Spleen (tissue), 11 donors: ENCODE results near the gene LDLRAP1. TPM values are rescaled to one million over a fixed set of nuclear protein-coding genes. Genes with fewer than 3 reads are reported as not detected.

Experiments
- DNase-seq: peaks from one replicate; pipeline ENCODE4 v3.0.0-alpha.2; 2020
- H3K27ac ChIP-seq, 8 donors: fragments of 200-600 bp; sonication (generic) in 7 of 8; 1 replicate in 4 of 8; 2 replicates in 4 of 8; pipeline versions ENCODE4 v1.5.0 to v1.8.0; 2016 to 2021; ENCODE audit warnings: inconsistent platforms in 4 of 8, mild to moderate bottlenecking in 4 of 8, moderate library complexity in 1 of 8
- H3K27me3 ChIP-seq, 7 donors: fragments of 200-600 bp; sonication (generic) in 6 of 7; replicated peaks in 1 of 7; 1 replicate in 4 of 7; 2 replicates in 3 of 7; pipeline versions ENCODE4 v1.5.0 to v1.8.0; 2016 to 2021; ENCODE audit warnings: inconsistent platforms in 3 of 7, mild to moderate bottlenecking in 1 of 7
- H3K36me3 ChIP-seq, 6 donors: fragments of 200-600 bp; sonication (generic) in 5 of 6; 1 replicate in 4 of 6; 2 replicates in 2 of 6; pipeline versions ENCODE4 v1.5.0 to v1.8.0; 2016 to 2021; ENCODE audit warnings: inconsistent platforms in 2 of 6
- H3K4me1 ChIP-seq, 6 donors: fragments of 200-600 bp; sonication (generic) in 5 of 6; 1 replicate in 3 of 6; 2 replicates in 3 of 6; pipeline versions ENCODE4 v1.5.0 to v1.8.0; 2016 to 2021; ENCODE audit warnings: inconsistent platforms in 3 of 6
- H3K4me3 ChIP-seq, 8 donors: fragments of 200-600 bp; sonication (generic) in 7 of 8; 1 replicate in 4 of 8; 2 replicates in 4 of 8; pipeline versions ENCODE4 v1.5.0 to v1.8.0; 2016 to 2021; ENCODE audit warnings: inconsistent platforms in 4 of 8, mild to moderate bottlenecking in 4 of 8, moderate library complexity in 2 of 8
- H3K9me3 ChIP-seq, 8 donors: fragments of 200-600 bp; sonication (generic) in 7 of 8; 1 replicate in 4 of 8; 2 replicates in 4 of 8; pipeline versions ENCODE4 v1.5.0 to v1.8.0; 2016 to 2021; ENCODE audit warnings: inconsistent platforms in 4 of 8
- POLR2A ChIP-seq, 3 donors: fragments of 450-650 bp; IDR thresholded peaks; one replicate each; pipeline ENCODE4 v1.5.1; 2017; ENCODE audit warnings: antibody characterized with exemption in 3 of 3, mild to moderate bottlenecking in 1 of 3
- POLR2AphosphoS5 ChIP-seq, 3 donors: sonication (generic); formaldehyde crosslinking; IDR thresholded peaks; one replicate each; pipeline ENCODE4 v1.5.1; 2017; ENCODE audit warnings: antibody characterized with exemption in 3 of 3
- WGBS, 5 donors: extraction: QIAGEN DNeasy Blood & Tissue Kit in 3 of 5; methylation state at CpG; one replicate each; pipeline versions ENCODE4 v1.1.5 to v1.1.7; 2013 to 2018; 5-methylcytosine and 5-hydroxymethylcytosine counted together
- intact Hi-C: fragments of 100-400 bp; cut with DNase I; formaldehyde crosslinking; loops from one replicate; pipeline ENCODE4 v1.15.0; 2023; ENCODE audit warnings: low total_unique reads
- polyA plus RNA-seq, 3 donors: library from polyadenylated mRNA; stranded (reverse); fragments of 200-250 nt; gene quantifications; one replicate each; pipeline ENCODE4 v1.2.1, GENCODE V29; 2013
- total RNA-seq, 7 donors: library from RNA; depleted of rRNA in 3 of 7; stranded (reverse); fragments of >200 nt in 3 of 7; fragmentation: NEBNext Ultra II Directional in 4 of 7; extraction: Animal tissue kit (Norgen Biotek cat#: 25700) in 4 of 7; gene quantifications; one replicate each; pipeline versions ENCODE4 v1.1.0 to v1.2.1, GENCODE V29; 2016 to 2021
- TF ChIP-seq, protein P1 (sequence below), 11 experiments: fragments of 200-600 bp in 7 of 11; fragments of 450-650 bp in 4 of 11; sonication (generic) in 4 of 11; IDR thresholded peaks in 8 of 11; conservative IDR thresholded peaks in 3 of 11; 1 replicate in 7 of 11; 2 replicates in 4 of 11; pipeline versions ENCODE4 v1.4.0 to v1.8.0; 2016 to 2021; ENCODE audit warnings: antibody characterized with exemption in 11 of 11, inconsistent platforms in 4 of 11, mild to moderate bottlenecking in 1 of 11
- donor health status: healthy with polysubstance abuse.
- donor health status: DM: no; HTN: no; CAD: no; lungs with moderate emphysema.
- donor health status: DM: no; HTN: no; CAD: no.
- donor health status: Bipolar disorder and iron deficiency.
- donor health status: healthy.
- donor health status: DM: no; HTN: no; CAD: no.
- donor health status: DM: yes; HTN: yes; CAD: no.

LDLRAP1 gene
- total and polyA plus RNA-seq, 10 donors = 21.7 to 105 (median 72.4) TPM

DNA sequence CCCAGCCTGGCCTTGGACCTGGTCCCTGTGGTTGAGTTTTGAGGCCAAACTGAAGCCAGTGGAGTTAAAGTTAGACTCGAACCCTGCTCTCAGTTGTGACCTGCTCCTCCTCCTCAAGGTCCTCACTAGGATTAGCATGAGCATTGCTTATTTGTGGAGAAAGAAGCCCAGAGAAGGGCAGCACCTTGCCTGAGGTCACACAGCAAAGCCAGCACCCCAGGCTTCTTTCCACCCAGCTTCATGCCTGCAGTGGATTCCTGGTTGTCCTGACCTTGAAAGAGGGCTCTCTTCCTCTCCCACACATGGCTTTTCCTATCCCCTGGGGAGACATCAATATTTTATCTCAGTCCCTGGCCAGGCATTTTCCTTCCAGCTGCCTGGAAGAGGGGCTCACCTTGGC lies 2.8 kb downstream of the LDLRAP1 start:
- Histone ChIP-seq H3K27ac (peak overlapping the region in 6 of 8 donors; percentile 32 to 92 (median 90)), H3K36me3 (peaks cover 0 to 6% (median 0%) of the 10 kb centered on the region in 6 donors), H3K4me3 (peak overlapping the region in 5 of 8 donors; percentile 11 to 96 (median 89)), H3K4me1 (peaks cover 48 to 97% (median 85%) of the 10 kb centered on the region in 6 donors), H3K9me3 (no peaks in the 10 kb centered on the region), H3K27me3 (peaks cover 0 to 4% (median 0%) of the 10 kb centered on the region in 7 donors)
- no peak for DNase-seq
- TF ChIP-seq POLR2AphosphoS5 (IDR thresholded peaks at IDR 0.05) = peak in 1 of 3 donors; percentile 18
- TF ChIP-seq POLR2A (IDR thresholded peaks at IDR 0.05) = no peak
- 25 to 83% (median 65%) methylated on average over 1 of the region's 1 CpG for WGBS, 5 donors
- intact Hi-C loops = no loop called here

DNA sequence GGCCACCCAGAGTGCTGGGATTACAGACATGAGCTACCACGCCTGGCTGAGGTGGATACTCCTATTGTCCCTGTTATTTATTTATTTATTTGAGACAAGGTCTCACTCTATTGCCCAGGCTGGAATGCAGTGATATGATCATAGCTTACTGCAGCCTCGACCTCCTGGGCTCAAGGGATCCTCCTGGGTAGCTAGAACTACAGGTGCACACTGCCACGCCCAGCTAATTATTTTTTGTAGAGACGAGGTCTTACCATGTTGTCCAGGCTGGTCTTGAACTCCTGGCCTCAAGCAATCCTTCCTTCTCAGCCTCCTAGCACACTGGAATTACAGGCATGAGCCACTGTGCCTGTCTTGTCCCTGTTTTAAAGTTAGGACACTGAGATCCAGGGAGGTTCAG lies 5.2 kb downstream of the LDLRAP1 start:
- no peak for DNase-seq
- Histone ChIP-seq H3K27me3 (peaks cover 0 to 4% (median 0%) of the 10 kb centered on the region in 7 donors), H3K27ac (peak overlapping the region; percentile 58 to 92 (median 88)), H3K4me1 (peaks cover 65 to 99% (median 96%) of the 10 kb centered on the region in 6 donors), H3K9me3 (no peaks in the 10 kb centered on the region), H3K36me3 (peaks cover 0 to 6% (median 0%) of the 10 kb centered on the region in 6 donors), H3K4me3 (no peak overlapping the region)
- intact Hi-C loops = no loop called here
- 68 to 77% (median 73%) methylated on average over 4 of the region's 4 CpGs for WGBS, 5 donors
- TF ChIP-seq POLR2A (IDR thresholded peaks at IDR 0.05) = no peak
- TF ChIP-seq, protein P1, sequence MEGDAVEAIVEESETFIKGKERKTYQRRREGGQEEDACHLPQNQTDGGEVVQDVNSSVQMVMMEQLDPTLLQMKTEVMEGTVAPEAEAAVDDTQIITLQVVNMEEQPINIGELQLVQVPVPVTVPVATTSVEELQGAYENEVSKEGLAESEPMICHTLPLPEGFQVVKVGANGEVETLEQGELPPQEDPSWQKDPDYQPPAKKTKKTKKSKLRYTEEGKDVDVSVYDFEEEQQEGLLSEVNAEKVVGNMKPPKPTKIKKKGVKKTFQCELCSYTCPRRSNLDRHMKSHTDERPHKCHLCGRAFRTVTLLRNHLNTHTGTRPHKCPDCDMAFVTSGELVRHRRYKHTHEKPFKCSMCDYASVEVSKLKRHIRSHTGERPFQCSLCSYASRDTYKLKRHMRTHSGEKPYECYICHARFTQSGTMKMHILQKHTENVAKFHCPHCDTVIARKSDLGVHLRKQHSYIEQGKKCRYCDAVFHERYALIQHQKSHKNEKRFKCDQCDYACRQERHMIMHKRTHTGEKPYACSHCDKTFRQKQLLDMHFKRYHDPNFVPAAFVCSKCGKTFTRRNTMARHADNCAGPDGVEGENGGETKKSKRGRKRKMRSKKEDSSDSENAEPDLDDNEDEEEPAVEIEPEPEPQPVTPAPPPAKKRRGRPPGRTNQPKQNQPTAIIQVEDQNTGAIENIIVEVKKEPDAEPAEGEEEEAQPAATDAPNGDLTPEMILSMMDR (IDR thresholded peaks at IDR 0.05 in 8 of 11, conservative IDR thresholded peaks at IDR 0.05 in 3 of 11) = no peak
- TF ChIP-seq POLR2AphosphoS5 (IDR thresholded peaks at IDR 0.05) = no peak

DNA sequence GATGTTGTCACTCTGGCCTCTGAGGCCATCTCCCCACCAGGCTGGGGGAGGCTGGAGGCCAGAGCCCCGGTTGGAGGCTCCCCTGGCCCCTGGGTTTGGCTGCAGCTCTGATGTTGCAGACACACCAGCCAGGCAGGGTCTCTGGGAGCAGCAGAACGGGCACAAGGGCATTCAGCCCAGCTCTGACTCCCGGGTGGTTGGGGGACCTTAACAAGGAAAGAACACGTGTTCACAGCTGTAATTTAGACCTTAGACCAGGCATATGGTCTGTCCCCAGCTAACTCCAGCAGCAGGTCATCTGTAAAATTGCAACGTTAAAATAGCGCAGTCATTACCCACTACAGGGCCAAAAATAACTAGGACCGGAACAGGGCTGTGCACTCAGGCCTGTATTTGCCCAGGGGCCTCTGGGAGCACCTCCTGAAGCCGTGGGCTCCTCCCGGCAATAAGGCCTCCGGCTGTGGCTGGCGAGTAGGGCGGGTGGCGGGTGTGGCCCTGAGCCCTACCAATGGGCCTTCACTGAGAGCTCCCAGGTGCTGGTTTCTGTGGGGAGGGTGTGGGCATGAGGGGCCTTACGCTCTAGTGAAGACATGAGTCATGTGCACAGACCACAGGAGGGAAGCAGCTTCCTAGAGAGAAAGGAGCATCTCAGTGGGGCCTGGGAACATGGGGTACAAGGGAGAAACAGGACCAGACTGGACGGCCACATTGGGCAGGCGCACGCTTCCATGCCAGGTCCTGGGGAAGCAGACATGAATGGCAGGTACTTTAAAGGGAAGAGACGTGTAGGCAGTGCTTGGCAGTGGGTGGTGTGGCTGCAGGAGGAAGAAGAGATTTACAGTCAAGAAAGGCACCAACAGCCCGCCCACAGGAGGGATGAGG lies 6.1 kb downstream of the LDLRAP1 start:
- H3K4me1 ChIP-seq = peaks cover 74 to 100% (median 97%) of the 10 kb centered on the region in 6 donors
- peak overlapping the region; percentile 58 to 92 (median 88) for H3K27ac ChIP-seq
- WGBS, 5 donors = 10 to 26% (median 18%) methylated on average over 19 of the region's 19 CpGs
- H3K27me3 ChIP-seq = no peaks in the 10 kb centered on the region
- peak; percentile 17 to 81 (median 70) for TF ChIP-seq POLR2AphosphoS5 (IDR thresholded peaks at IDR 0.05)
- TF ChIP-seq, protein P1 (IDR thresholded peaks at IDR 0.05 in 8 of 11, conservative IDR thresholded peaks at IDR 0.05 in 3 of 11) = no peak
- intact Hi-C loops = no loop called here
- peak; percentile 92 for DNase-seq
- peak overlapping the region in 1 of 8 donors; percentile 44 for H3K4me3 ChIP-seq
- H3K9me3 ChIP-seq = no peaks in the 10 kb centered on the region
- H3K36me3 ChIP-seq = peaks cover 0 to 16% (median 0%) of the 10 kb centered on the region in 6 donors

DNA sequence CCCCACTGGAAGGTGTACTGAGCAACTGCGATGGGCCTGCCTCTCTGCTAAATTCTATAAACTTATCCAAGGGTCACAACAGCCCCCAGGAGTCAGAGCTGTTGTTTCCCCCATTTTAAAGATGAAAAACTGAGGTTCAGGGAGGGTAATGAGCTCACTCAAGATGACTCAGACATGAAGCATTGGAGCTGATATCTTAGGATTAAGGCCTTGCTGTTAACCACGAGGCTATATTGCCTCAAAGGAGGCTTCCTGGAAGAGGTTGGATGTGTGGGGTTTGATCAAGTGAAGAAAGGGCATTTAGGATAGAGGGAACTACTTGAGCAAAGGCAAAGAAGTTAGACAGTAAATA lies 6.7 kb downstream of the LDLRAP1 start:
- peak overlapping the region in 1 of 8 donors; percentile 44 for H3K4me3 ChIP-seq
- WGBS, 5 donors = 10 to 29% (median 19%) methylated on average over 2 of the region's 2 CpGs
- H3K27me3 ChIP-seq = no peaks in the 10 kb centered on the region
- no peak for TF ChIP-seq POLR2A (IDR thresholded peaks at IDR 0.05)
- TF ChIP-seq, protein P1 (IDR thresholded peaks at IDR 0.05 in 8 of 11, conservative IDR thresholded peaks at IDR 0.05 in 3 of 11) = no peak
- no peak for TF ChIP-seq POLR2AphosphoS5 (IDR thresholded peaks at IDR 0.05)
- intact Hi-C loops = no loop called here
- peak overlapping the region; percentile 58 to 92 (median 88) for H3K27ac ChIP-seq
- peaks cover 74 to 100% (median 97%) of the 10 kb centered on the region in 6 donors for H3K4me1 ChIP-seq
- peaks cover 0 to 22% (median 0%) of the 10 kb centered on the region in 6 donors for H3K36me3 ChIP-seq
- no peaks in the 10 kb centered on the region for H3K9me3 ChIP-seq
- no peak for DNase-seq
